SK-N-SH (cell line): ENCODE results near the gene TMEM214. TPM values are rescaled to one million over a fixed set of nuclear protein-coding genes. Genes with fewer than 3 reads are reported as not detected.

Experiments
- CTCF ChIA-PET: fragments of 300-600, 350-600 bp; formaldehyde crosslinking; extraction: SDS; loops from one replicate; lab custom pipeline; 2021; lab: Yijun Ruan, JAX
- POLR2A ChIA-PET: fragments of 350-600 bp; sonication (Branson Sonifier 250); formaldehyde crosslinking; extraction: SDS; loops from one replicate; lab custom pipeline; 2020; ENCODE audit warnings: antibody characterized with exemption, inconsistent platforms; lab: Yijun Ruan, JAX
- DNase-seq: peaks from one replicate; pipeline ENCODE4 v3.0.0; 2012
- H2AFZ ChIP-seq: fragments of 200-600 bp; sonication (generic); 2 replicates; pipeline ENCODE4 v1.8.1; 2016; ENCODE audit warnings: antibody characterized with exemption, mild to moderate bottlenecking, low read depth
- H3F3A ChIP-seq: fragments of 200-600 bp; sonication (generic); replicated peaks from 2 replicates; pipeline ENCODE3; 2016; ENCODE audit warnings: antibody characterized with exemption, mild to moderate bottlenecking; ENCODE audit not compliant: insufficient read depth
- H3K27ac ChIP-seq, 2 experiments: fragments of 200-500 bp in 1 of 2; fragments of 200-600 bp in 1 of 2; sonication (Bioruptor generic) in 1 of 2; sonication (generic), shearing (Covaris generic) in 1 of 2; 2 replicates each; pipeline versions ENCODE4 v1.5.1 to v1.6.1; 2014 to 2016; ENCODE audit warnings: low read depth in 2 of 2, inconsistent platforms in 1 of 2, low read length in 1 of 2, mild to moderate bottlenecking in 1 of 2, mixed read lengths in 1 of 2
- H3K27me3 ChIP-seq: fragments of 200-600 bp; sonication (generic), shearing (Covaris generic); 2 replicates; pipeline ENCODE4 v1.6.1; 2016; ENCODE audit warnings: mixed run types; ENCODE audit not compliant: insufficient read depth
- H3K36me3 ChIP-seq, 2 experiments: fragments of 200-500 bp in 1 of 2; fragments of 200-600 bp in 1 of 2; sonication (Bioruptor generic) in 1 of 2; sonication (generic) in 1 of 2; replicated peaks in 1 of 2; 2 replicates each; pipeline versions ENCODE3 to v1.5.1; 2014 to 2016; ENCODE audit warnings: low read length in 1 of 2, mild to moderate bottlenecking in 1 of 2; ENCODE audit not compliant: insufficient read depth in 2 of 2, control insufficient read depth in 1 of 2
- H3K4me1 ChIP-seq, 2 experiments: fragments of 200-500 bp in 1 of 2; fragments of 200-600 bp in 1 of 2; sonication (Bioruptor generic) in 1 of 2; sonication (generic), shearing (Covaris generic) in 1 of 2; 2 replicates each; pipeline versions ENCODE4 v1.5.1 to v1.6.1; 2014 to 2016; ENCODE audit warnings: low read depth in 1 of 2, low read length in 1 of 2, mixed run types in 1 of 2; ENCODE audit not compliant: insufficient read depth in 2 of 2, control insufficient read depth in 1 of 2
- H3K4me2 ChIP-seq: fragments of 200-600 bp; sonication (generic), shearing (Covaris generic); 2 replicates; pipeline ENCODE4 v1.6.1; 2017; ENCODE audit warnings: mixed run types
- H3K4me3 ChIP-seq, 2 experiments: fragments of 200-500 bp in 1 of 2; fragments of 200-600 bp in 1 of 2; sonication (Bioruptor generic) in 1 of 2; sonication (generic), shearing (Covaris generic) in 1 of 2; 2 replicates each; pipeline versions ENCODE4 v1.5.1 to v1.8.1; 2014 to 2016; ENCODE audit warnings: low read depth in 2 of 2, inconsistent platforms in 1 of 2, low read length in 1 of 2, mild to moderate bottlenecking in 1 of 2, mixed read lengths in 1 of 2, moderate library complexity in 1 of 2
- H3K79me2 ChIP-seq: fragments of 200-600 bp; sonication (generic); 2 replicates; pipeline ENCODE4 v1.8.1; 2017; ENCODE audit warnings: mild to moderate bottlenecking; ENCODE audit not compliant: insufficient read depth
- H3K9ac ChIP-seq: fragments of 200-600 bp; sonication (generic); 2 replicates; pipeline ENCODE4 v1.6.1; 2017; ENCODE audit warnings: mixed run types
- H3K9me2 ChIP-seq: fragments of 200-600 bp; sonication (generic); 2 replicates; pipeline ENCODE4 v1.6.1; 2017; ENCODE audit warnings: mixed run types
- H3K9me3 ChIP-seq: fragments of 200-600 bp; sonication (generic); 2 replicates; pipeline ENCODE4 v1.6.1; 2017; ENCODE audit warnings: mixed run types, mild to moderate bottlenecking, moderate library complexity
- H4K20me1 ChIP-seq: fragments of 200-600 bp; sonication (generic); 2 replicates; pipeline ENCODE4 v1.6.1; 2017; ENCODE audit warnings: mild to moderate bottlenecking, mixed run types; ENCODE audit not compliant: insufficient read depth
- CTCF ChIP-seq: fragments of 200-600 bp; sonication (generic); IDR thresholded peaks from 2 replicates; pipeline ENCODE4 v1.6.1; 2017; ENCODE audit warnings: antibody characterized with exemption, mild to moderate bottlenecking, moderate library complexity
- FOSL2 ChIP-seq: IDR thresholded peaks from 2 replicates; pipeline ENCODE4 v1.4.0; 2012; ENCODE audit warnings: low read depth, mild to moderate bottlenecking, moderate library complexity, borderline replicate concordance
- FOXJ3 ChIP-seq: sonication (generic); formaldehyde crosslinking; IDR thresholded peaks from 2 replicates; pipeline ENCODE4 v1.5.1; 2020; ENCODE audit warnings: mild to moderate bottlenecking, missing genetic modification reagents
- GATA2 ChIP-seq: sonication (generic); formaldehyde crosslinking; IDR thresholded peaks from 2 replicates; pipeline ENCODE4 v1.5.0; 2020; ENCODE audit warnings: mild to moderate bottlenecking, missing genetic modification reagents
- MAX ChIP-seq: IDR thresholded peaks from 2 replicates; pipeline ENCODE4 v1.4.0; 2012; ENCODE audit warnings: low read depth
- MEF2A ChIP-seq: IDR thresholded peaks from 2 replicates; pipeline ENCODE4 v1.4.0; 2012; ENCODE audit warnings: low read depth, borderline replicate concordance
- MXI1 ChIP-seq: IDR thresholded peaks from 2 replicates; pipeline ENCODE4 v1.6.1; 2012; ENCODE audit warnings: mild to moderate bottlenecking, low read depth, low read length, improper control_type of control experiment
- NFIC ChIP-seq: IDR thresholded peaks from 2 replicates; pipeline ENCODE4 v1.4.0; 2012; ENCODE audit warnings: borderline replicate concordance
- NRF1 ChIP-seq: IDR thresholded peaks from 2 replicates; pipeline ENCODE4 v1.6.1; 2012; ENCODE audit warnings: low read depth, mild to moderate bottlenecking, low read length
- PBX3 ChIP-seq: IDR thresholded peaks from 2 replicates; pipeline ENCODE4; 2012
- POLR2AphosphoS5 ChIP-seq: IDR thresholded peaks from 2 replicates; pipeline ENCODE4 v1.6.1; 2012; ENCODE audit warnings: low read depth, low read length
- RAD21 ChIP-seq: IDR thresholded peaks from 2 replicates; pipeline ENCODE4 v1.6.1; 2012; ENCODE audit warnings: mild to moderate bottlenecking, low read length
- RCOR1 ChIP-seq: fragments of 150-350 bp; IDR thresholded peaks from 2 replicates; pipeline ENCODE4 v1.6.1; 2017; ENCODE audit warnings: antibody characterized with exemption, low read length
- RXRA ChIP-seq: IDR thresholded peaks from 2 replicates; pipeline ENCODE4 v1.4.0; 2012; ENCODE audit warnings: low read depth, mild to moderate bottlenecking, borderline replicate concordance
- SMC3 ChIP-seq: IDR thresholded peaks from 2 replicates; pipeline ENCODE4 v1.6.1; 2012; ENCODE audit warnings: low read depth, low read length, improper control_type of control experiment
- TCF12 ChIP-seq: IDR thresholded peaks from 2 replicates; pipeline ENCODE4 v1.4.0; 2012
- TEAD4 ChIP-seq: IDR thresholded peaks from 2 replicates; pipeline ENCODE4 v1.4.0; 2012; ENCODE audit warnings: mild to moderate bottlenecking, borderline replicate concordance; ENCODE audit not compliant: insufficient read depth
- YY1 ChIP-seq: IDR thresholded peaks from 2 replicates; pipeline ENCODE4 v1.4.0; 2012; ENCODE audit warnings: low read depth, mild to moderate bottlenecking
- WGBS: methylation state at CpG from one replicate; pipeline ENCODE4 v1.1.6; 2017; ENCODE audit warnings: low lambda C conversion rate; 5-methylcytosine and 5-hydroxymethylcytosine counted together
- polyA plus RNA-seq, 3 experiments: library from polyadenylated mRNA; depleted of rRNA; stranded (reverse); fragments of >200 nt; gene quantifications; 2 replicates each; pipeline ENCODE4 v1.2.3, GENCODE V29; 2012
- TF ChIP-seq, protein P1 (sequence below): IDR thresholded peaks from 2 replicates; pipeline ENCODE4 v1.6.1; 2012; ENCODE audit warnings: mild to moderate bottlenecking, low read depth, low read length, moderate library complexity

The TMEM214 gene
- polyA plus RNA-seq, 1 of the 3 experiments (the other 2 are of a cell fraction) = 69.4 TPM

- H3K79me2 ChIP-seq = peaks cover 13% of the 10 kb centered on the region
- no peaks in the 10 kb centered on the region for H3K27me3 ChIP-seq
- H3K4me1 ChIP-seq = peaks cover 0 to 7% of the 10 kb centered on the region in 2 experiments; a peak in 1 of 4 replicates
- TF ChIP-seq MAX (no peak), MEF2A (no peak), RAD21 (no peak), FOSL2 (no peak), NRF1 (no peak), RCOR1 (no peak), GATA2 (CRISPR knock-in tag) (no peak), YY1 (no peak), PBX3 (no peak), TCF12 (no peak), MXI1 (no peak), POLR2AphosphoS5 (no peak), TEAD4 (no peak), CTCF (no peak), FOXJ3 (CRISPR knock-in tag) (no peak), SMC3 (no peak), NFIC (no peak), RXRA (no peak)
- TF ChIP-seq, protein P1, sequence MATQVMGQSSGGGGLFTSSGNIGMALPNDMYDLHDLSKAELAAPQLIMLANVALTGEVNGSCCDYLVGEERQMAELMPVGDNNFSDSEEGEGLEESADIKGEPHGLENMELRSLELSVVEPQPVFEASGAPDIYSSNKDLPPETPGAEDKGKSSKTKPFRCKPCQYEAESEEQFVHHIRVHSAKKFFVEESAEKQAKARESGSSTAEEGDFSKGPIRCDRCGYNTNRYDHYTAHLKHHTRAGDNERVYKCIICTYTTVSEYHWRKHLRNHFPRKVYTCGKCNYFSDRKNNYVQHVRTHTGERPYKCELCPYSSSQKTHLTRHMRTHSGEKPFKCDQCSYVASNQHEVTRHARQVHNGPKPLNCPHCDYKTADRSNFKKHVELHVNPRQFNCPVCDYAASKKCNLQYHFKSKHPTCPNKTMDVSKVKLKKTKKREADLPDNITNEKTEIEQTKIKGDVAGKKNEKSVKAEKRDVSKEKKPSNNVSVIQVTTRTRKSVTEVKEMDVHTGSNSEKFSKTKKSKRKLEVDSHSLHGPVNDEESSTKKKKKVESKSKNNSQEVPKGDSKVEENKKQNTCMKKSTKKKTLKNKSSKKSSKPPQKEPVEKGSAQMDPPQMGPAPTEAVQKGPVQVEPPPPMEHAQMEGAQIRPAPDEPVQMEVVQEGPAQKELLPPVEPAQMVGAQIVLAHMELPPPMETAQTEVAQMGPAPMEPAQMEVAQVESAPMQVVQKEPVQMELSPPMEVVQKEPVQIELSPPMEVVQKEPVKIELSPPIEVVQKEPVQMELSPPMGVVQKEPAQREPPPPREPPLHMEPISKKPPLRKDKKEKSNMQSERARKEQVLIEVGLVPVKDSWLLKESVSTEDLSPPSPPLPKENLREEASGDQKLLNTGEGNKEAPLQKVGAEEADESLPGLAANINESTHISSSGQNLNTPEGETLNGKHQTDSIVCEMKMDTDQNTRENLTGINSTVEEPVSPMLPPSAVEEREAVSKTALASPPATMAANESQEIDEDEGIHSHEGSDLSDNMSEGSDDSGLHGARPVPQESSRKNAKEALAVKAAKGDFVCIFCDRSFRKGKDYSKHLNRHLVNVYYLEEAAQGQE = no peak
- DNase-seq = no peak
- peaks cover 24 to 77% of the 10 kb centered on the region in 2 experiments for H3K36me3 ChIP-seq
- H3K27ac ChIP-seq = no peak overlapping the region
- H3K4me3 ChIP-seq = no peak overlapping the region
- H2AFZ ChIP-seq = no peak overlapping the region
- no peaks in the 10 kb centered on the region; the same call in 1 of the 2 replicates for H4K20me1 ChIP-seq
- no peaks in the 10 kb centered on the region for H3K9me2 ChIP-seq
- peaks cover 15% of the 10 kb centered on the region for H3F3A ChIP-seq
- no peak overlapping the region for H3K9ac ChIP-seq
- 96% methylated on average over 7 of the region's 8 CpGs for WGBS
- ChIA-PET CTCF (interaction anchor here (1.3 to 2.3 kb wide), 7 partner anchors 10 to 79 kb away, joined by 4 to 12 read pairs (median 6); partner anchors contain the start of gene AGBL5), POLR2A (interaction anchor here (0.6 to 1.5 kb wide), 2 partner anchors 9 to 306 kb away, joined by 3 to 4 read pairs; no protein-coding TSS in a partner anchor)
- no peaks in the 10 kb centered on the region for H3K9me3 ChIP-seq
- H3K4me2 ChIP-seq = no peak overlapping the region
Observed at GRCh38 chr2:27040282-27040681, 7.5 kb downstream of the TMEM214 start.
